Naive thymus-derived CD8-positive, alpha-beta T cell (primary cell): ENCODE results near the gene HOXB2. TPM values are rescaled to one million over a fixed set of nuclear protein-coding genes. Genes with fewer than 3 reads are reported as not detected.
A peak's percentile ranks its signal among the peaks of the same experiment; 100 is the strongest.

Source experiments
- ATAC-seq, 2 donors: fragments of 150-1000 bp; cut with Tn5 transposase in 1 of 2; sonication (Bioruptor Pico), chemical (Tn5 transposase) in 1 of 2; 1 replicate in 1 of 2; 2 replicates in 1 of 2; pipeline ENCODE4 v1.10.0; 2021; ENCODE audit warnings: mild to moderate bottlenecking in 2 of 2, moderate library complexity in 2 of 2
- POLR2A ChIA-PET: fragments of 350-600 bp; sonication (Branson Sonifier 250); formaldehyde crosslinking; loops from one replicate; lab custom pipeline; 2021; ENCODE audit warnings: antibody characterized with exemption; lab: Charles Lee
- DNase-seq, 10 donors: peaks; one replicate each; pipeline versions ENCODE4 v3.0.0 to v3.0.0-alpha.2; 2020 to 2022
- H3K27ac Mint-ChIP-seq, 10 donors: one replicate each; pipeline ENCODE4 v1.8.0; 2020 to 2022; ENCODE audit warnings: mild to moderate bottlenecking in 10 of 10, mixed read lengths in 10 of 10, moderate library complexity in 4 of 10, inconsistent platforms in 1 of 10
- H3K27me3 Mint-ChIP-seq, 5 donors: one replicate each; pipeline ENCODE4 v1.8.0; 2021 to 2022; ENCODE audit warnings: mixed read lengths in 5 of 5
- H3K36me3 Mint-ChIP-seq, 3 donors: one replicate each; pipeline ENCODE4 v1.8.0; 2020 to 2022; ENCODE audit warnings: mixed read lengths in 3 of 3, mild to moderate bottlenecking in 2 of 3, inconsistent platforms in 1 of 3
- H3K4me1 Mint-ChIP-seq, 4 donors: one replicate each; pipeline ENCODE4 v1.8.0; 2021 to 2022; ENCODE audit warnings: mixed read lengths in 4 of 4
- H3K4me3 Mint-ChIP-seq, 10 donors: one replicate each; pipeline ENCODE4 v1.8.0; 2020 to 2022; ENCODE audit warnings: mild to moderate bottlenecking in 10 of 10, mixed read lengths in 10 of 10, moderate library complexity in 6 of 10, inconsistent platforms in 1 of 10
- H3K9me3 Mint-ChIP-seq, 9 donors: one replicate each; pipeline ENCODE4 v1.8.0; 2020 to 2022; ENCODE audit warnings: mixed read lengths in 9 of 9, mild to moderate bottlenecking in 3 of 9, inconsistent platforms in 1 of 9, moderate library complexity in 1 of 9
- polyA plus RNA-seq, 3 donors: library from polyadenylated mRNA; unstranded; fragments of 300-500 nt; fragmentation: Illumina TruSeq; gene quantifications; one replicate each; pipeline ENCODE4 v1.2.3, GENCODE V29; 2021
- total RNA-seq, 8 experiments: library from RNA in 2 of 8; stranded (reverse) in 2 of 8; gene quantifications; one replicate each; pipeline ENCODE4 v1.2.3 and lab custom pipeline; 2021 to 2026

Gene HOXB2
- total and polyA plus RNA-seq, 5 experiments from 2014 or later = 7.6 to 32.4 (median 16.4) TPM

- H3K27ac Mint-ChIP-seq = no peak overlapping the region
- POLR2A ChIA-PET = no interaction called here
- H3K4me3 Mint-ChIP-seq = no peak overlapping the region
- no peak for ATAC-seq
- no peaks in the 10 kb centered on the region for H3K9me3 Mint-ChIP-seq
- DNase-seq = no peak
- H3K36me3 Mint-ChIP-seq = peaks cover 0 to 3% (median 0%) of the 10 kb centered on the region in 3 donors
- peaks cover 3 to 20% (median 7%) of the 10 kb centered on the region in 4 donors for H3K4me1 Mint-ChIP-seq
- peaks cover 8 to 16% (median 16%) of the 10 kb centered on the region in 5 donors for H3K27me3 Mint-ChIP-seq
These were observed 24.9 kb upstream of the HOXB2 start for GRCh38 chr17:48569674-48570324.

DNA sequence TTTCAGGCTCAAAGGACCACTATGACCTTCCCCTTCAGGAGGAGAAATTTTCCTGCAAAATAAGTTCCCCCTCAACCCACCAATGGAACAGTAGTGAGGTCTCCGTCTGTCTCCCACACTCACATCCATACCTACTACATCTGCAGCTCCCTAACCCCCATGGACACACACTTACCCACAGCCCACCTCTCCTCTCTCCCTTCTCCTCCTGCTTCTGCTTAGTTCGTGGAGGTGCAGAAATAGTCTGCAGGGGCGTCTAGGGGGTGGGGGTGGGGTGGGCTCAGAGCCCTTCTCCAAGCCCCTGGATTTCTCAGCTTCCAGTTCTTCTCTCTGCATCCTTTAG is 24.3 kb upstream of the HOXB2 start:
- H3K27me3 Mint-ChIP-seq = peaks cover 2 to 18% (median 15%) of the 10 kb centered on the region in 5 donors
- peaks cover 0 to 3% (median 0%) of the 10 kb centered on the region in 3 donors for H3K36me3 Mint-ChIP-seq
- no peaks in the 10 kb centered on the region for H3K9me3 Mint-ChIP-seq
- POLR2A ChIA-PET = no interaction called here
- DNase-seq = no peak
- ATAC-seq = no peak
- no peak overlapping the region for H3K4me3 Mint-ChIP-seq
- no peak overlapping the region for H3K27ac Mint-ChIP-seq
- peaks cover 3 to 23% (median 9%) of the 10 kb centered on the region in 4 donors for H3K4me1 Mint-ChIP-seq

DNA sequence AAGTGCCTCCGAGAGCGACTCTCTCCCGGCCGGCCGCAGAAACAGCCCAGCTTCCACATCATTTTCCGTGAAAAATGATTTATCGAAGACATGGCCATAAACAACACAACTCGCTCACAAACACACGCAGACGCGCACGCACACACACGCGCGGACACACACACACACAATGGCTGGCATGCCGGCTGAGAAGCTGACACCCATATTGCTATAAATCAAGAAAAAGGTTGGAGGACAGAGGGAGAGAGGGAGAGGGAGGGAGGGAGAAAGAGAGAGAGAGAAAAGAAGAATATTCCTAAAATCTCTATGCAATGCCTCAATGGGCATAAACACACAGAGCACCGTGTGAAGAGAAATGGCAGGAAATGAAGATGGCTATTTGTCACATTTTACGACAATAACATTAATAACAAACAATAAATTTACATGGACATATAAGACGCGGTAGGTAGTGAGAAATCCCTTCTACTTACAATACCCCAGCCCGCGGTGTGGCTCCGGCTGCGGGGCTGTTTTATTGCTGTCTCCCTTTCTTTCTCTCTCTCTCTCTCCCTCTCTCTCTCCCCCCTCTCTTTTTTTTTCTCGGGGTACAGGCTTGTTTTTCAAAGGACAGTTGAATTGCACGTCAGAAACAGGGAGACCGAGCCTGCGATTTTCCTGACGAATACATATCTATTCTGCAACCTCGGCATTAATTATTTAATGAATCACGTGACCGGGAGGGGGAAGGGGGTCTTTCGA is 23.8 kb upstream of the HOXB2 start:
- no peaks in the 10 kb centered on the region for H3K9me3 Mint-ChIP-seq

DNA sequence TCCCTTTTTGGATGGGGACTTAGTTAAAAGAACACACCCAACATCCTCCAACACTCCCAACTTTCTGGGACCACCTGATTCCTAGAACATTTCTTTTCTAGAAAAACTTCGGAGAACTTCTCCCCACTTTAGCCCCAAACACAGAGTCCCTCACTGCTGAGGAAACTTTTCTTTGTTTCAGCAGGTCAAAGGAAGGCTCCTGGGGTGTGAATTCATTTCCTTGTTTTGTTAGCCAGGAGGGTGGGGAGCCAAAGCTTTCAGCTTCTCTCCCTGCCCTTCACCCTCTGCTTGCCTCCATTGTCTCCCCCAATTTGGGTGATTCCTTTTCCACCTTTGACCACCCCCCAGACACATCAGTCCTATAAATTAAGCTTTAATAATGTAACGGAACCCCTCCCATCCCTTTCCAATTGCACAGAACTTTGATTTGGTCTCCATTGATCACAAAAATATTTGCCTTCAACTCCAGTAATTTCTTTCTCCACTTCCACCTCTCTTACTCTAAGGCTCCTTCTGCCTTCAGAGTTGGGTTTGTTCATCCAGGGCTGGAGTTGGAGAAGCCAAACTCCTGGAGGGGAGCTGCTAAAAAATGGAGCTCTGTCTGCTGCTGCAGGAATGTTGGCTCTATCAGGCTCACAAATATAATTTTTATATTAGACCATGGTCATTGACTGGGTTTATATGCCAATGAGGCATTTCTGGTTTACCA is 22.9 kb upstream of the HOXB2 start:
- Mint-ChIP-seq H3K9me3 (no peaks in the 10 kb centered on the region), H3K27me3 (peaks cover 9 to 26% (median 19%) of the 10 kb centered on the region in 5 donors), H3K36me3 (peaks cover 0 to 3% (median 0%) of the 10 kb centered on the region in 3 donors), H3K4me1 (peaks cover 3 to 22% (median 8%) of the 10 kb centered on the region in 4 donors), H3K27ac (no peak overlapping the region), H3K4me3 (no peak overlapping the region)
- POLR2A ChIA-PET = interaction anchor here (0.9 kb wide), 1 partner anchor 20 kb away, joined by 3 read pairs; no protein-coding TSS in a partner anchor
- no peak for ATAC-seq
- peak in 1 of 10 donors; percentile 10 for DNase-seq

More for the DNA sequence above, 23.8 kb upstream of the HOXB2 start:
- Mint-ChIP-seq H3K4me1 (peaks cover 3 to 25% (median 9%) of the 10 kb centered on the region in 4 donors), H3K27ac (peak overlapping the region in 1 of 10 donors; percentile 21), H3K4me3 (peak overlapping the region in 4 of 10 donors; percentile 8 to 39 (median 13)), H3K36me3 (peaks cover 0 to 3% (median 0%) of the 10 kb centered on the region in 3 donors), H3K27me3 (peaks cover 0 to 20% (median 14%) of the 10 kb centered on the region in 5 donors)
- POLR2A ChIA-PET = no interaction called here
- DNase-seq (peak in 1 of 10 donors; percentile 1), ATAC-seq (no peak)

GRCh38 chr17:48567209-48567608 is 22.3 kb upstream of the HOXB2 start:
- POLR2A ChIA-PET = interaction anchor here (0.9 to 1.9 kb wide), 2 partner anchors 8 to 19 kb away, joined by 3 to 4 read pairs; no protein-coding TSS in a partner anchor
- Mint-ChIP-seq H3K27ac (no peak overlapping the region), H3K36me3 (peaks cover 0 to 3% (median 0%) of the 10 kb centered on the region in 3 donors), H3K9me3 (no peaks in the 10 kb centered on the region), H3K27me3 (peaks cover 13 to 31% (median 22%) of the 10 kb centered on the region in 5 donors), H3K4me3 (no peak overlapping the region), H3K4me1 (peaks cover 3 to 26% (median 9%) of the 10 kb centered on the region in 4 donors)
- ATAC-seq (no peak), DNase-seq (no peak)

- no peak for ATAC-seq
- no peaks in the 10 kb centered on the region for H3K9me3 Mint-ChIP-seq
- no peak overlapping the region for H3K27ac Mint-ChIP-seq
- H3K36me3 Mint-ChIP-seq = peaks cover 0 to 3% (median 0%) of the 10 kb centered on the region in 3 donors
- POLR2A ChIA-PET = interaction anchor here (0.6 to 1.9 kb wide), 3 partner anchors 8 to 18 kb away, joined by 3 to 5 read pairs (median 4); no protein-coding TSS in a partner anchor
- no peak overlapping the region for H3K4me3 Mint-ChIP-seq
- H3K4me1 Mint-ChIP-seq = peaks cover 3 to 31% (median 10%) of the 10 kb centered on the region in 4 donors
- peak in 1 of 10 donors; percentile 18 for DNase-seq
- H3K27me3 Mint-ChIP-seq = peaks cover 13 to 31% (median 22%) of the 10 kb centered on the region in 5 donors
These were observed 21.8 kb upstream of the HOXB2 start for GRCh38 chr17:48566717-48567116.

- no peak overlapping the region for H3K4me3 Mint-ChIP-seq
- H3K36me3 Mint-ChIP-seq = peaks cover 0 to 3% (median 0%) of the 10 kb centered on the region in 3 donors
- no peak overlapping the region for H3K27ac Mint-ChIP-seq
- H3K4me1 Mint-ChIP-seq = peaks cover 3 to 36% (median 11%) of the 10 kb centered on the region in 4 donors
- H3K27me3 Mint-ChIP-seq = peaks cover 13 to 31% (median 22%) of the 10 kb centered on the region in 5 donors
- POLR2A ChIA-PET = interaction anchor here (0.6 to 1.9 kb wide), 3 partner anchors 9 to 26 kb away, joined by 3 to 5 read pairs (median 4); no protein-coding TSS in a partner anchor
- H3K9me3 Mint-ChIP-seq = no peaks in the 10 kb centered on the region
- DNase-seq (peak in 1 of 10 donors; percentile 24), ATAC-seq (no peak)
These were observed 21.2 kb upstream of the HOXB2 start for GRCh38 chr17:48565925-48566710.

DNA sequence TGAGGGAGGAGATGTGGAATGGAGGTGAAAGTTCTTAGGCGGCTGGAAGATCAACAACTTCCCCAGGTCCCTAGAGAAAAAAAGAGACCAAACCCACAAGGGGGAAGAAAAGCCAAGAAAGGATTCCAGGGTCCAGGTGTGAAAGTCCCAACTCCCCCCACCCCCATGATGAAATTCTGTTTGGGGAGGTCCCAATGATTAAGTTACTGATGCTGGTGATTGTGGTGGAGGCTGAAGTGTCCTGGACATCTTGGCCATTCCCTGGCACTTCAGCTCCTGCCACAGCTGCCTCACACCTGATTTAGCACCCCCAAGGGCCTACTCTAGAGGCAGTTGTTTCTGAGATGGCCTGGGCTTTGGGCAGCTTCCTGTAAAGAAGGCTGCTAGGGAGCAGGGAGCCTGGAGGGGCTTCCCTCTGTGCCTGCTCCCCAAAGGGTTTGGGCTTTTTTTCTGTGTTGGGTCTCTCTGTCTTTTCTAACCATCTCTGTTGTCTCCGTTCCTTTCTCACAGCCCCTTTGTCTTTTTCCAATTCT is 20.2 kb upstream of the HOXB2 start:
- no peak for ATAC-seq

DNA sequence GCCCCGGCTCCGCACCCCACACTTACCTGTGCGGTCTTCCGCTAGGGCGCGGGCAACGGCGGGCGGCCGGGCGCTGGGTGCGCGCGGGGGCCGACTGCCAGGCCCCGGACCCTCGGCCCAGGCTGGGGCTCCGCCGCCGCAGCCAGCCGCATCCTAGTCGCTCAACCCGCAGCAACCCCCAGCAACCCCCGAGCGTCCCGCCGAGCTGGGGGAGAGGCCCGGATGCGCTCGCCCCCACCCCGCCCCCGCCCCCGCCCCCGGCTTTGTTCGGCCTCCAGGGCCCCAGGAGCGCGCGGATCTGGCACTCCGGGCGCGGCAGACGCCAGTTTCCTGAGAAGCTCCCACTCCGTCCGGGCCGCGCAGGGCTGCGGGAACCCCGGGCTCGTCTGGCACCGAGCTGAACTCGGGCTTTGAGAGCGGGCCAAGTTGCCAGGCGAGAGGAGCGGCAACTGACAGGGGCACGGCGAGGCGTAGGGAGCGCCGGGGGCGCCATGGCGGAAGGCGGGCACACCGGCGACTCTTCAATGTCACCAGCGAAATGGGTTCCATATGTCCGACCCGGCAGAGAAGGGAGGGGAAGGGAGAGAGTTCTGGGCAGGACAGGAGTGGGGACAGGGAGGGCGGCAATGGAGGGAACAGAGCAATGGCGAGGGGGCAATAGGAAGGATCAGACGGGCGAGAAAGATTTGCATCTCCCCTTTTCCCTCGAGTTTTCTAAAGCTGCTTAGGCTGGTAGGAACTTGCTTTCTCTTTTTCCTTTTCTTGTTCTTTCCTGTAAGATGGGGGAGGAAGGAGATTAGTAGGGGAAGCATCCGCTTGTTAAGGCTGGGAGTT is 19.5 kb upstream of the HOXB2 start:
- Mint-ChIP-seq H3K36me3 (peaks cover 0 to 3% (median 0%) of the 10 kb centered on the region in 3 donors), H3K27ac (no peak overlapping the region), H3K27me3 (peaks cover 9 to 27% (median 24%) of the 10 kb centered on the region in 5 donors), H3K4me3 (peak overlapping the region in 6 of 10 donors; percentile 9 to 70 (median 58)), H3K4me1 (peaks cover 3 to 36% (median 11%) of the 10 kb centered on the region in 4 donors), H3K9me3 (no peaks in the 10 kb centered on the region)
- DNase-seq (peak in 1 of 10 donors; percentile 57), ATAC-seq (peak; percentile 27 to 69)
- POLR2A ChIA-PET = no interaction called here

More for the DNA sequence above, 20.2 kb upstream of the HOXB2 start:
- Mint-ChIP-seq H3K9me3 (no peaks in the 10 kb centered on the region), H3K27ac (no peak overlapping the region), H3K4me1 (peaks cover 3 to 36% (median 11%) of the 10 kb centered on the region in 4 donors), H3K36me3 (peaks cover 0 to 3% (median 0%) of the 10 kb centered on the region in 3 donors), H3K27me3 (peaks cover 13 to 31% (median 27%) of the 10 kb centered on the region in 5 donors), H3K4me3 (peak overlapping the region in 5 of 10 donors; percentile 9 to 62 (median 55))
- POLR2A ChIA-PET = no interaction called here
- peak in 1 of 10 donors; percentile 15 for DNase-seq

DNA sequence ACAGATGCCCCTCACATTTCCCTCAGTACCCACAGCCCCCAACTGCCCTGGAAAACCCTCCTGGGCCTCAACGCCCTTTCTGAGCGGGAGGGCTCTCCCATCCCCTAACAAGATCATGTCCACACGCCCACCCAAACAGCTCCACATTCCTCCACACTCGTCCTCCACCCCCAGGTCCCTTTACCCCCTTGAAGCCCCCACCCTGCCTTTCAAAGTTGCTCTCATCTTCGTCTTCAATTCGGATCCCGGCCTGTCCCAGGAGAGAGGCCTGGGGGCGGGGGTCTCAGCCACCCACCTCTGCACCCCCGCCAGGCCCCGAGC is 18.9 kb upstream of the HOXB2 start:
- Mint-ChIP-seq H3K36me3 (peaks cover 0 to 3% (median 0%) of the 10 kb centered on the region in 3 donors), H3K27ac (no peak overlapping the region), H3K4me1 (peaks cover 1 to 31% (median 11%) of the 10 kb centered on the region in 4 donors), H3K27me3 (peaks cover 9 to 30% (median 22%) of the 10 kb centered on the region in 5 donors), H3K4me3 (peak overlapping the region in 6 of 10 donors; percentile 34 to 65 (median 46)), H3K9me3 (no peaks in the 10 kb centered on the region)
- no peak for ATAC-seq
- peak in 1 of 10 donors; percentile 31 for DNase-seq
- POLR2A ChIA-PET = interaction anchor here (0.6 kb wide), 1 partner anchor 22 kb away, joined by 3 read pairs; no protein-coding TSS in a partner anchor
